Measurements from ENCODE around the gene ARSB. TPM values are rescaled to one million over a fixed set of nuclear protein-coding genes. Genes with fewer than 3 reads are reported as not detected.

Gene ARSB
- total and polyA plus RNA-seq, 8 donors, result 0.58 to 35.6 (median 7.6) TPM

DNA sequence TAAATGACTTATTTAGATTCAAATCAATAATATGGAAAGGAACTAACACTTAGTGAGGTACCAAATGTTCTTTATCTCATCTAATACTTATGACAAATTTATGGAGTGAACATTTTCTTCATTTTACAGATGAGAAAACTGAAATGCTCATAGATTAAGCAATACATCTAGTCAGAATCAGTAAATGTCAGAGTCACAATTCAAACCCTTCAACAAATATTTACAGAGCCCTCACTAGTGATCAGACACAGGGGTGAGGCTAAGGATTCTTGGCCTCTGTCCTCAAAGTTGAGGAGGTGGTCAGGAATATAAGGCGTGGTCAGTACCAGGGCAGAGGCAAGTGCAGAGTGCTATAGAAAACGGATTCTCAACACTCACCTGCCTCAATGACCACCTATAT is 29.5 kb upstream of the ARSB start:
- no peak for TF ChIP-seq POLR2A (IDR thresholded peaks at IDR 0.05)
- TF ChIP-seq EP300 (IDR thresholded peaks at IDR 0.05), result no peak
- no peak for TF ChIP-seq POLR2AphosphoS5 (IDR thresholded peaks at IDR 0.05)
- TF ChIP-seq, protein P1, sequence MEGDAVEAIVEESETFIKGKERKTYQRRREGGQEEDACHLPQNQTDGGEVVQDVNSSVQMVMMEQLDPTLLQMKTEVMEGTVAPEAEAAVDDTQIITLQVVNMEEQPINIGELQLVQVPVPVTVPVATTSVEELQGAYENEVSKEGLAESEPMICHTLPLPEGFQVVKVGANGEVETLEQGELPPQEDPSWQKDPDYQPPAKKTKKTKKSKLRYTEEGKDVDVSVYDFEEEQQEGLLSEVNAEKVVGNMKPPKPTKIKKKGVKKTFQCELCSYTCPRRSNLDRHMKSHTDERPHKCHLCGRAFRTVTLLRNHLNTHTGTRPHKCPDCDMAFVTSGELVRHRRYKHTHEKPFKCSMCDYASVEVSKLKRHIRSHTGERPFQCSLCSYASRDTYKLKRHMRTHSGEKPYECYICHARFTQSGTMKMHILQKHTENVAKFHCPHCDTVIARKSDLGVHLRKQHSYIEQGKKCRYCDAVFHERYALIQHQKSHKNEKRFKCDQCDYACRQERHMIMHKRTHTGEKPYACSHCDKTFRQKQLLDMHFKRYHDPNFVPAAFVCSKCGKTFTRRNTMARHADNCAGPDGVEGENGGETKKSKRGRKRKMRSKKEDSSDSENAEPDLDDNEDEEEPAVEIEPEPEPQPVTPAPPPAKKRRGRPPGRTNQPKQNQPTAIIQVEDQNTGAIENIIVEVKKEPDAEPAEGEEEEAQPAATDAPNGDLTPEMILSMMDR (IDR thresholded peaks at IDR 0.05), result no peak
- Histone ChIP-seq H3K27ac (no peak overlapping the region), H3K27me3 (no peaks in the 10 kb centered on the region), H3K4me3 (no peak overlapping the region), H3K9me3 (peaks cover 0 to 14% (median 0%) of the 10 kb centered on the region in 4 donors), H3K36me3 (no peaks in the 10 kb centered on the region), H3K4me1 (no peaks in the 10 kb centered on the region)
- DNase-seq, result no peak
- intact Hi-C loops (cut with DNase I; ENCODE audit: low total_unique reads), result no loop called here
- WGBS, 5 donors, result 78 to 88% (median 83%) methylated on average over 2 of the region's 2 CpGs

DNA sequence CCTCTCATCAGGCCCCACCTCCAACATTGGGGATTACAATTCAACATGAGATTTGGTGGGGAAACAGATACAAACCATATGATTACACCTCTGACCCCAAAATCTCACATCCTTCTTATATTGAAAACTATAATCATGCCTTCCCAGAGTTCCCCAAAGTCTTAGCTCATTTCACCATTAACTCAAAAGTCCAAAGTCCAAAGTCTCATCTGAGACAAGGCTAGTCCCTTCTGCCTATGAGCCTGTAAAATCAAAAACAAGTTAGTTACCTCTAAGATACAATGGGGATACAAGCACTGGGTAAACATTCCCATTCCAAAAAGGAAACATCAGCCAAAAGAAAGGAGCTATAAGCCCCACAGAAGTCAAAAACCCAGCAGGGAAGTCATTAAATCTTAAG is 26.8 kb upstream of the ARSB start:
- TF ChIP-seq, protein P1 (IDR thresholded peaks at IDR 0.05), result no peak
- TF ChIP-seq POLR2A (IDR thresholded peaks at IDR 0.05) (no peak), POLR2AphosphoS5 (IDR thresholded peaks at IDR 0.05) (no peak), EP300 (IDR thresholded peaks at IDR 0.05) (no peak)
- H3K27ac ChIP-seq, result no peak overlapping the region
- no peak for DNase-seq
- no peak overlapping the region for H3K4me3 ChIP-seq
- intact Hi-C loops (cut with DNase I; ENCODE audit: low total_unique reads), result no loop called here
- H3K27me3 ChIP-seq, result no peaks in the 10 kb centered on the region
- no peaks in the 10 kb centered on the region for H3K36me3 ChIP-seq
- H3K4me1 ChIP-seq, result no peaks in the 10 kb centered on the region
- peaks cover 0 to 14% (median 0%) of the 10 kb centered on the region in 4 donors for H3K9me3 ChIP-seq

DNA sequence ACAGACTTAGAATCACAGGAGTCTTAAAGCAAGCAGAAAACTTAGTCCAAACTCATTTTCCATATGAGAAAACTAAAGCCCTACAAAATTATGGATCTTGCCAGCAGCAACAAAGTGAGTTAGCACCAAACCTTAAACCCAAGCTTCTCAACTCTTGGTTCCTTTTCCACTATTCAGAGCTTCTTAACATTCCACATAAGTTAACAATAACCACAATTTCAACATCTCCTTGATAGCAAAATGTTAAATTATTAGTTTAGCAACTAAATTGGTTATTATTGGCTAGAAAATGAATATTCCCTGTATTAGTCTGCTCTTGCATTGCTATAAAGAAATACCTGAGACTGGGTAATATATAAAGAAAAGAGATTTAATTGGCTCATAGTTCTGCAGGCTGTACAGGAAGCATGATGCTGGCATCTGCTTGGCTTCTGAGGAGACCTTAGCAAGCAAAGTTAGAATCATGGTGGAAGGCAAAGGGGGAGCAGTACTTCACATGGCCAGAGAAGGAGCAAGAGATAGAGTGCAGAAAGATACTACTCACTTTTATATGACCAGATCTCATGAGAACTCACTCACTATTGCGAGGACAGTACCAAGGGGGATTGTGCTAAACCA is 26.2 kb upstream of the ARSB start:
- no peaks in the 10 kb centered on the region for H3K36me3 ChIP-seq
- DNase-seq, result no peak
- intact Hi-C loops (cut with DNase I; ENCODE audit: low total_unique reads), result no loop called here
- H3K4me1 ChIP-seq, result no peaks in the 10 kb centered on the region
- TF ChIP-seq, protein P1 (IDR thresholded peaks at IDR 0.05), result no peak
- TF ChIP-seq POLR2A (IDR thresholded peaks at IDR 0.05) (no peak), POLR2AphosphoS5 (IDR thresholded peaks at IDR 0.05) (no peak), EP300 (IDR thresholded peaks at IDR 0.05) (no peak)
- WGBS, 5 donors, result 77 to 100% (median 100%) methylated on average over 1 of the region's 1 CpG
- no peak overlapping the region for H3K4me3 ChIP-seq
- H3K27ac ChIP-seq, result no peak overlapping the region
- no peaks in the 10 kb centered on the region for H3K27me3 ChIP-seq
- peaks cover 0 to 14% (median 0%) of the 10 kb centered on the region in 4 donors for H3K9me3 ChIP-seq

DNA sequence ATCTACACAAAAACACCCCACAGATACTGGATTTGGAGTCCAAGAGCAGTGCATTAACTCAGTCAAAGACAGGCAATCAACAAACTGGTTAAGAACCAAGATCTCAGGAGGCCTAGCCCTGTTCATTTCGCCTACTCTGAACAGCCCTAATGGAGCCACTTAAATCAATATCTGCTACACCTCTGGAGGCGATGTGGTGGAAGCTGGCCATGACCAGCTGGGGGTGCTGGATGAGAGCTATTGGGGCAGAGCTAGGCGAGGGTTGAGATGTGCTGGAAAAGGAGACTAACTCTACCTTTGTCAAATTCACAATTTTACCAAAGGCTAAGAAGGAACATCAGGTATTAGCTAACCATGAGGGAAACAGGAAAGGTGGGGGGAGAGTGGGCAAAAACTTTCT is 23.3 kb upstream of the ARSB start:
- intact Hi-C loops (cut with DNase I; ENCODE audit: low total_unique reads), result no loop called here
- WGBS, 5 donors, result 31 to 95% (median 69%) methylated on average over 3 of the region's 3 CpGs
- H3K27ac ChIP-seq, result no peak overlapping the region
- DNase-seq, result no peak
- no peaks in the 10 kb centered on the region for H3K36me3 ChIP-seq
- TF ChIP-seq POLR2AphosphoS5 (IDR thresholded peaks at IDR 0.05) (no peak), POLR2A (IDR thresholded peaks at IDR 0.05) (no peak), EP300 (IDR thresholded peaks at IDR 0.05) (no peak)
- TF ChIP-seq, protein P1 (IDR thresholded peaks at IDR 0.05), result no peak
- H3K27me3 ChIP-seq, result no peaks in the 10 kb centered on the region
- no peaks in the 10 kb centered on the region for H3K4me1 ChIP-seq
- H3K9me3 ChIP-seq, result peaks cover 0 to 10% (median 0%) of the 10 kb centered on the region in 4 donors
- H3K4me3 ChIP-seq, result no peak overlapping the region
